K562 (cell line): ENCODE results near the gene SLC7A9. TPM values are rescaled to one million over a fixed set of nuclear protein-coding genes. Genes with fewer than 3 reads are reported as not detected.

Experiments used
- ATAC-seq: fragments of 200-7000 bp; cut with Tn5 transposase; 3 replicates; pipeline ENCODE4 v1.9.1; 2020; ENCODE audit warnings: moderate library complexity
- BruUV-seq: library from RNA; stranded (reverse); fragments of 400-500 nt; replicated peaks from 2 replicates; lab custom pipeline; 2021; lab: Mats Ljungman, UMichigan
- CTCF ChIA-PET: fragments of 300-600 bp; formaldehyde crosslinking; extraction: SDS; loops from one replicate; lab custom pipeline; 2021; ENCODE audit warnings: low intra/inter-chr PET ratio; lab: Yijun Ruan, JAX
- POLR2A ChIA-PET: fragments of 300-600, 350-650 bp; sonication (Branson Sonifier 250); formaldehyde crosslinking; extraction: SDS; loops from one replicate; lab custom pipeline; 2021; ENCODE audit warnings: antibody characterized with exemption, inconsistent platforms; lab: Yijun Ruan, JAX
- DNase-seq, 4 experiments: peaks; one replicate each; pipeline versions ENCODE4 v3.0.0 to v3.0.0-alpha.2; 2011 to 2018; ENCODE audit warnings: low spot score in 3 of 4, mixed read lengths in 3 of 4; ENCODE audit errors: extremely low read depth in 1 of 4
- FAIRE-seq: peaks from 2 replicates; lab custom pipeline; 2011; peaks lifted over from hg19 to GRCh38; lab: Jason Lieb, UNC
- H2AFZ ChIP-seq: 2 replicates; pipeline ENCODE4 v1.6.0; 2011; ENCODE audit warnings: low read depth, low read length, control low read depth, inconsistent platforms
- H3K27ac ChIP-seq: fragments of 200-600 bp; 3 replicates; pipeline ENCODE4 v1.8.0; 2011; ENCODE audit warnings: low read depth, mild to moderate bottlenecking, control low read depth, inconsistent platforms, low read length, moderate library complexity, mixed read lengths; ENCODE audit errors: extremely low read depth
- H3K27me3 ChIP-seq, 2 experiments: fragments of 300-600 bp in 1 of 2; 2 replicates in 1 of 2; 3 replicates in 1 of 2; pipeline versions ENCODE4 v1.6.0 to v1.8.0; 2011; ENCODE audit warnings: inconsistent platforms in 2 of 2, low read length in 2 of 2, mild to moderate bottlenecking in 1 of 2, mixed read lengths in 1 of 2, moderate library complexity in 1 of 2; ENCODE audit not compliant: control insufficient read depth in 2 of 2, insufficient read depth in 2 of 2
- H3K36me3 ChIP-seq: fragments of 300-600 bp; 3 replicates; pipeline ENCODE4 v1.8.0; 2011; ENCODE audit warnings: mild to moderate bottlenecking, low read length, inconsistent platforms; ENCODE audit not compliant: control insufficient read depth, insufficient read depth
- H3K4me1 ChIP-seq, 2 experiments: fragments of 200-600 bp in 1 of 2; replicated peaks in 1 of 2; 2 replicates in 1 of 2; 3 replicates in 1 of 2; pipeline versions ENCODE4 v1.5.1 to v1.8.0; 2011; ENCODE audit warnings: inconsistent platforms in 2 of 2, low read length in 2 of 2, mild to moderate bottlenecking in 1 of 2, mixed read lengths in 1 of 2, moderate library complexity in 1 of 2; ENCODE audit not compliant: control insufficient read depth in 2 of 2, insufficient read depth in 2 of 2
- H3K4me2 ChIP-seq: 2 replicates; pipeline ENCODE4 v1.6.1; 2011; ENCODE audit warnings: low read length, control low read depth, inconsistent platforms, mixed read lengths; ENCODE audit not compliant: insufficient read depth
- H3K4me3 ChIP-seq: fragments of 200-600 bp; sonication (generic), shearing (Covaris generic); 2 replicates; pipeline ENCODE4 v1.5.1; 2016; ENCODE audit warnings: control low read depth, inconsistent platforms
- H3K79me2 ChIP-seq: fragments of 200-600 bp; 3 replicates; pipeline ENCODE4 v1.8.0; 2011; ENCODE audit warnings: low read length, inconsistent platforms; ENCODE audit not compliant: control insufficient read depth, insufficient read depth
- H3K9ac ChIP-seq, 2 experiments: 2 replicates each; pipeline versions ENCODE4 v1.6.0 to v1.6.1; 2011; ENCODE audit warnings: low read depth in 2 of 2, low read length in 2 of 2, control low read depth in 1 of 2, inconsistent platforms in 1 of 2, mild to moderate bottlenecking in 1 of 2, mixed read lengths in 1 of 2; ENCODE audit not compliant: insufficient read depth in 1 of 2
- H3K9me1 ChIP-seq: one replicate; pipeline ENCODE4 v1.6.0; 2011; ENCODE audit warnings: inconsistent platforms, mild to moderate bottlenecking, low read length, moderate library complexity; ENCODE audit not compliant: control insufficient read depth, insufficient read depth
- H3K9me3 ChIP-seq: replicated peaks from 2 replicates; pipeline ENCODE4 v1.5.1; 2011; ENCODE audit warnings: low read depth, low read length, inconsistent platforms; ENCODE audit not compliant: control insufficient read depth, insufficient read depth
- H4K20me1 ChIP-seq: replicated peaks from 2 replicates; pipeline ENCODE4 v1.6.1; 2011; ENCODE audit warnings: low read length, inconsistent platforms, mixed read lengths; ENCODE audit not compliant: control insufficient read depth, insufficient read depth
- BACH1 ChIP-seq: fragments of 200-800 bp; sonication (Bioruptor generic); IDR thresholded peaks from 2 replicates; pipeline ENCODE4 v1.6.1; 2016; ENCODE audit warnings: missing genetic modification characterization, missing compliant biosample characterization
- E2F1 ChIP-seq: sonication (generic); formaldehyde crosslinking; IDR thresholded peaks from 2 replicates; pipeline ENCODE4 v1.8.1; 2023; ENCODE audit warnings: mild to moderate bottlenecking, missing genetic modification reagents, moderate library complexity
- ELF1 ChIP-seq: fragments of 200-800 bp; sonication (Bioruptor generic); IDR thresholded peaks from 2 replicates; pipeline ENCODE4 v1.6.1; 2016; ENCODE audit warnings: missing genetic modification characterization, missing compliant biosample characterization
- NFE2L1 ChIP-seq: fragments of 450-650 bp; IDR thresholded peaks from 2 replicates; pipeline ENCODE4 v1.6.1; 2016; ENCODE audit warnings: missing genetic modification characterization, low read depth, mild to moderate bottlenecking, missing compliant biosample characterization, moderate library complexity, borderline replicate concordance
- TCFL5 ChIP-seq: fragments of 250-450 bp; sonication (Bioruptor Pico); conservative IDR thresholded peaks from 2 replicates; pipeline ENCODE4 v1.6.1; 2021; ENCODE audit warnings: mild to moderate bottlenecking, moderate library complexity, matching md5 sums
- ZBTB12 ChIP-seq: fragments of 250-450 bp; sonication (Bioruptor Pico); IDR thresholded peaks from 2 replicates; pipeline ENCODE4 v1.4.0; 2020
- WGBS: fragments of 100-300 bp; shearing (Covaris generic); methylation state at CpG from one replicate; pipeline ENCODE4 v1.1.6; 2016; ENCODE audit warnings: low coverage, mixed read lengths; ENCODE audit not compliant: insufficient coverage; ENCODE audit errors: missing lambda C conversion rate; 5-methylcytosine and 5-hydroxymethylcytosine counted together
- in situ Hi-C: fragments of 300-500 bp; cut with MboI; formaldehyde crosslinking; loops from 4 replicates; pipeline ENCODE4 v1.15.0; 2018; ENCODE audit warnings: inconsistent platforms, mixed read lengths
- intact Hi-C: fragments of 100-400 bp; cut with micrococcal nuclease; formaldehyde crosslinking; loops from 2 replicates; pipeline ENCODE4 v1.14.2; 2022
- polyA plus RNA-seq, 8 experiments: library from polyadenylated mRNA; depleted of rRNA in 4 of 8; stranded (reverse) in 5 of 8; unstranded in 3 of 8; fragments of >200 nt; fragmentation: Nextera tagmentation in 2 of 8; fragmentation: Illumina TruSeq in 1 of 8; extraction: Ambion mirVana in 2 of 8; extraction: Trizol in 1 of 8; gene quantifications; 2 replicates each; pipeline versions ENCODE4 v1.2.1 to v1.2.3, GENCODE V29; 2011 to 2014; ENCODE audit warnings: inconsistent platforms in 1 of 8, missing spikeins in 1 of 8
- total RNA-seq, 7 experiments: library from RNA; depleted of rRNA in 6 of 7; stranded (reverse); fragments of >200 nt in 6 of 7; fragmentation: Illumina TruSeq in 2 of 7; extraction: Trizol in 2 of 7; gene quantifications; 2 replicates each; pipeline versions ENCODE4 v1.2.1 to v1.2.3, GENCODE V29; 2011 to 2021; ENCODE audit warnings: low replicate concordance in 1 of 7

SLC7A9 gene
- total and polyA plus RNA-seq, 9 of the 15 experiments (the other 6 are each of a cell fraction or from before 2014, with no cell fraction given), result not detected

DNA sequence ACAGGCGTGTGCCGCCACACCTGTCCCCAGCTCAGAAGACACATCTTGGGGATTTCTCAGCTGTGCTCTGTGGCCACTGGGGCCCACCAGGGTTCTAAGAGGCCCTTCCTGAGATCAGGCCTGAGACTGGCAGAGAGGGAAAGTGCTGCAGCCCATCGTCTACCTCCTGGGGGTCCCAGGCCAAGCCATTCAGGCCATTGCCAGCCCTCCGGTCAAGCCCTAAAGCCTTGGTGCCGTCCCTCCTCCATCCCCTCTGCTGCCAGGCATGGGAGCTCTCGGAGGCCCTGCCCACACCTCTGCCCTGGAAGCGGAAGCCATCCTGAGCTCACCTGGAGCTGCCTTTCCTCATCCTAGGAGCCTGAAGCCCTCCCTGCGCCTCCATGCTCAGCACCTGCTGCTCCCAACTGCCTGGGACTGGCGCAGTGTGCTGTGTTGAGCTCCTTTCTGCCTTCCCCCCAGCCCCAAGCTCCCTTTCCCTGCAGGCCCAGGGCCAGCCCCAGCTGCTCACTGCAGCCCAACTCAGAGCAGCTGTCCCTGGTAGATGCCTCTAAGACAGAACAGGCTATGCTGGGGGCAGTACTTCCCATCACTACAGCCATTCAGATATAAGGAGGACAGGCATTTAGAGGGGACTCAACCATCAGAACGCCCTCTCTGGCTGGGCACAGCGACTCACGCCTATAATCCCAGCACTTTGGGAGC, 2.9 kb downstream of the SLC7A9 start:
- Histone ChIP-seq H4K20me1 (0 out of 2 replicates have a peak, but pooled peaks cover 10% of the 10 kb centered on the region), H3K4me2 (no peak overlapping the region), H3K4me3 (no peak overlapping the region), H3K27ac (no peak overlapping the region)
- peak; percentile 17; the same call in 2 of the 3 replicates for ATAC-seq
- TF ChIP-seq BACH1 (tag), result no peak
- no peak for TF ChIP-seq E2F1
- TF ChIP-seq ZBTB12 (CRISPR knock-in tag), result no peak
- no peak for TF ChIP-seq NFE2L1 (tag)
- TF ChIP-seq TCFL5 (CRISPR knock-in tag), result no peak
- TF ChIP-seq ELF1 (tag), result no peak
- TF ChIP-seq, all 486 proteins: peak for 0
- Histone ChIP-seq H3K9me1 (no peaks in the 10 kb centered on the region), H3K79me2 (no peaks in the 10 kb centered on the region), H2AFZ (no peak overlapping the region), H3K9ac (0 out of 4 replicates have a peak overlapping the region, but pooled peaks of 1 of the 2 experiments have one; percentile 26), H3K36me3 (no peaks in the 10 kb centered on the region), H3K27me3 (peaks cover 25 to 58% of the 10 kb centered on the region in 2 experiments), H3K4me1 (peaks cover 0 to 16% of the 10 kb centered on the region in 2 experiments; a peak in 1 of 5 replicates), H3K9me3 (no peaks in the 10 kb centered on the region)
- no peak for DNase-seq
- no TSS peak for BruUV-seq
- WGBS, result 9% methylated on average over 12 of the region's 12 CpGs
- in situ Hi-C loops, result no loop called here
- no peak for FAIRE-seq
- intact Hi-C loops, result no loop called here
- POLR2A ChIA-PET, result interaction anchor here (1.0 kb wide), 1 partner anchor 10 kb away, joined by 3 read pairs; no protein-coding TSS in a partner anchor
- CTCF ChIA-PET, result no interaction called here
